PC-3 (cell line): Measurements from ENCODE around the gene HERPUD1. TPM values are rescaled to one million over a fixed set of nuclear protein-coding genes. Genes with fewer than 3 reads are reported as not detected.

Experiments
- ATAC-seq: fragments of 200-7000 bp; cut with Tn5 transposase; 2 replicates; pipeline ENCODE4 v1.9.1; 2020; ENCODE audit warnings: mild to moderate bottlenecking, moderate library complexity
- BruUV-seq: library from RNA; stranded (reverse); fragments of 400-500 nt; replicated peaks from 2 replicates; lab custom pipeline; 2021; lab: Mats Ljungman, UMichigan
- CTCF ChIA-PET: fragments of 300-600 bp; sonication (Branson Sonifier 250); formaldehyde crosslinking; loops from one replicate; lab custom pipeline; 2022; ENCODE audit warnings: antibody characterized with exemption; lab: Charles Lee
- POLR2A ChIA-PET: fragments of 300-600 bp; sonication (Branson Sonifier 250); formaldehyde crosslinking; loops from one replicate; lab custom pipeline; 2022; ENCODE audit warnings: antibody characterized with exemption; ENCODE audit not compliant: unreplicated experiment; lab: Charles Lee
- DNase-seq: peaks from one replicate; pipeline ENCODE4 v3.0.0-alpha.2; 2015
- H2AFZ ChIP-seq: fragments of 300-600 bp; sonication (generic); 2 replicates; pipeline ENCODE4 v1.6.0; 2016; ENCODE audit warnings: antibody characterized with exemption, low read length
- H3F3A ChIP-seq: fragments of 300-600 bp; sonication (generic); one replicate; pipeline ENCODE4 v1.6.0; 2017; ENCODE audit warnings: antibody characterized with exemption, low read length, control low read depth, mild to moderate bottlenecking; ENCODE audit not compliant: unreplicated experiment
- H3K27ac ChIP-seq: fragments of 300-600 bp; sonication (generic); 2 replicates; pipeline ENCODE4 v1.5.1; 2016; ENCODE audit warnings: mild to moderate bottlenecking, low read length
- H3K27me3 ChIP-seq: fragments of 300-600 bp; sonication (generic); 2 replicates; pipeline ENCODE4 v1.6.1; 2016; ENCODE audit warnings: low read length, mixed read lengths
- H3K36me3 ChIP-seq: fragments of 300-600 bp; sonication (generic); 2 replicates; pipeline ENCODE4 v1.6.1; 2016; ENCODE audit warnings: low read depth, mixed run types, low read length, mixed read lengths
- H3K4me1 ChIP-seq: fragments of 300-600 bp; sonication (generic); 2 replicates; pipeline ENCODE4 v1.5.1; 2016; ENCODE audit warnings: low read length; ENCODE audit not compliant: insufficient read depth
- H3K4me2 ChIP-seq: fragments of 300-600 bp; sonication (generic); 2 replicates; pipeline ENCODE4 v1.6.0; 2016; ENCODE audit warnings: low read length
- H3K4me3 ChIP-seq: fragments of 300-600 bp; sonication (generic); 2 replicates; pipeline ENCODE4 v1.5.1; 2016; ENCODE audit warnings: mild to moderate bottlenecking, low read length, mixed read lengths
- H3K79me2 ChIP-seq: fragments of 300-600 bp; sonication (generic); 2 replicates; pipeline ENCODE4 v1.6.1; 2017; ENCODE audit warnings: low read length, mixed read lengths
- H3K9ac ChIP-seq: fragments of 300-600 bp; sonication (generic); 2 replicates; pipeline ENCODE4 v1.6.0; 2016; ENCODE audit warnings: mild to moderate bottlenecking, low read length
- H3K9me2 ChIP-seq: fragments of 300-600 bp; sonication (generic); replicated peaks from 2 replicates; pipeline ENCODE4 v1.6.1; 2016; ENCODE audit warnings: mixed run types, low read length, mixed read lengths
- H3K9me3 ChIP-seq: fragments of 300-600 bp; sonication (generic); 2 replicates; pipeline ENCODE4 v1.6.1; 2016; ENCODE audit warnings: low read length, mixed read lengths
- H4K20me1 ChIP-seq: fragments of 300-600 bp; sonication (generic); 2 replicates; pipeline ENCODE4 v1.6.1; 2016; ENCODE audit warnings: low read length, mixed read lengths
- CTCF ChIP-seq: fragments of 300-600 bp; sonication (generic); conservative IDR thresholded peaks from 2 replicates; pipeline ENCODE4 v1.5.1; 2017; ENCODE audit warnings: antibody characterized with exemption, low read depth, mild to moderate bottlenecking, low read length
- EZH2 ChIP-seq: fragments of 300-600 bp; sonication (generic); IDR thresholded peaks from one replicate; pipeline ENCODE4 v1.6.1; 2017; ENCODE audit warnings: antibody characterized with exemption, mild to moderate bottlenecking, low read length; ENCODE audit not compliant: unreplicated experiment
- EZH2phosphoT487 ChIP-seq: fragments of 300-600 bp; sonication (generic); IDR thresholded peaks from 2 replicates; pipeline ENCODE4 v1.6.1; 2018; ENCODE audit warnings: mild to moderate bottlenecking, antibody characterized with exemption, low read length, borderline replicate concordance
- intact Hi-C: fragments of 100-400 bp; cut with micrococcal nuclease; formaldehyde crosslinking; loops from 2 replicates; pipeline ENCODE4 v1.9.0; 2023
- total RNA-seq: library from RNA; depleted of rRNA; stranded (reverse); fragments of >200 nt; gene quantifications from 2 replicates; pipeline ENCODE4 v1.2.3, GENCODE V29; 2014

Gene HERPUD1
- total RNA-seq, 1 experiment from 2014 or later, result 54.9 TPM

- ATAC-seq (no peak), DNase-seq (no peak)
- intact Hi-C loops, result no loop called here
- Histone ChIP-seq H2AFZ (no peak overlapping the region), H3K36me3 (no peaks in the 10 kb centered on the region), H3F3A (no peaks in the 10 kb centered on the region), H4K20me1 (no peaks in the 10 kb centered on the region), H3K27ac (no peak overlapping the region), H3K4me3 (no peak overlapping the region), H3K4me1 (no peaks in the 10 kb centered on the region), H3K9me2 (no peaks in the 10 kb centered on the region), H3K79me2 (no peaks in the 10 kb centered on the region), H3K4me2 (no peak overlapping the region), H3K9me3 (no peaks in the 10 kb centered on the region), H3K27me3 (no peaks in the 10 kb centered on the region), H3K9ac (no peak overlapping the region)
- POLR2A ChIA-PET, result no interaction called here
- no peak for TF ChIP-seq CTCF
- no peak for TF ChIP-seq EZH2phosphoT487
- no peak for TF ChIP-seq EZH2
- CTCF ChIA-PET, result no interaction called here
- BruUV-seq, result no TSS peak
Measured at GRCh38 chr16:56889206-56889605, 42.7 kb upstream of the HERPUD1 start.

- H3K9me2 ChIP-seq, result no peaks in the 10 kb centered on the region
- no TSS peak for BruUV-seq
- no peaks in the 10 kb centered on the region for H3K79me2 ChIP-seq
- no peak for TF ChIP-seq EZH2phosphoT487
- no peak for TF ChIP-seq CTCF
- no peak for TF ChIP-seq EZH2
- H3K27ac ChIP-seq, result no peak overlapping the region
- H3K4me3 ChIP-seq, result no peak overlapping the region
- no peak overlapping the region for H3K9ac ChIP-seq
- H3K9me3 ChIP-seq, result no peaks in the 10 kb centered on the region
- no peaks in the 10 kb centered on the region for H4K20me1 ChIP-seq
- H3K4me2 ChIP-seq, result no peak overlapping the region
- H2AFZ ChIP-seq, result no peak overlapping the region
- H3K27me3 ChIP-seq, result no peaks in the 10 kb centered on the region
- no peaks in the 10 kb centered on the region for H3K4me1 ChIP-seq
- H3K36me3 ChIP-seq, result no peaks in the 10 kb centered on the region
- intact Hi-C loops, result no loop called here
- CTCF ChIA-PET, result no interaction called here
- POLR2A ChIA-PET, result no interaction called here
- DNase-seq (no peak), ATAC-seq (no peak)
- H3F3A ChIP-seq, result no peaks in the 10 kb centered on the region
Measured at GRCh38 chr16:56891685-56892084, 40.3 kb upstream of the HERPUD1 start.

DNA sequence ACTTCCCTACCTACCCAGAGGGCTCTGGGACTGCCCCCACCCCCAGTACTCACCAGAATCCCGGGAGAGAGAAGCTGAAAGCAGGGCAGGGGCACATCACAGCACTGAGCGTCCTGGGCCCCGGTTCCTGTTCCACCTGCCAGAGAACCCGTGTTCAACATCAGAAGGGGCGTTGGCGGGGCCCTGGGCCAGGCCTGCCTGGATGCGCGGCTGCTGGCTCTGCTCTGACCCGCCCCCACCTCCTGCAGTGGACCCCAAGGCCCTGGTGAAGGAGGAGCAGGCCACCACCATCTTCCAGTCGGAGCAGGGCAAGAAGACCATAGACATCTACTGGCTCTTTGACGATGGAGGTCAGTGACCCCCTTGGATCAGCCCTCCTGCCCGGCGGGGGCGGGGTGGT, 39.2 kb upstream of the HERPUD1 start:
- H3K4me3 ChIP-seq, result no peak overlapping the region
- ChIA-PET CTCF (no interaction called here), POLR2A (no interaction called here)
- H3K27ac ChIP-seq, result no peak overlapping the region
- DNase-seq, result no peak
- no peaks in the 10 kb centered on the region for H3K27me3 ChIP-seq
- intact Hi-C loops, result no loop called here
- no TSS peak for BruUV-seq
- no peak overlapping the region for H3K9ac ChIP-seq
- H3K9me3 ChIP-seq, result no peaks in the 10 kb centered on the region
- no peak overlapping the region for H3K4me2 ChIP-seq
- H3K4me1 ChIP-seq, result no peaks in the 10 kb centered on the region
- no peaks in the 10 kb centered on the region for H3K36me3 ChIP-seq
- no peaks in the 10 kb centered on the region for H3K79me2 ChIP-seq
- no peak overlapping the region for H2AFZ ChIP-seq
- TF ChIP-seq EZH2phosphoT487, result no peak
- no peak for TF ChIP-seq CTCF
- no peak for TF ChIP-seq EZH2
- no peak for ATAC-seq
- no peaks in the 10 kb centered on the region for H3K9me2 ChIP-seq
- no peaks in the 10 kb centered on the region for H3F3A ChIP-seq
- no peaks in the 10 kb centered on the region for H4K20me1 ChIP-seq
